Stimulated activated CD4-positive, alpha-beta T cell treated with anti-CD3 and anti-CD28 coated beads, Interleukin-1b, Interleukin-23, amount 100 ng/mL, for 1 hour (primary cell): ENCODE data around the gene MLX.
"Not testable (repeated sequence)": the region's sequence is repeated elsewhere in the genome, so short reads cannot be mapped to it uniquely, and the experiment has no call there.

ENCODE experiments used
- DNase-seq, 2 donors: peaks; one replicate each; pipeline ENCODE4 v3.0.0-alpha.2; 2020; ENCODE audit warnings: low read depth in 2 of 2

MLX gene

DNA sequence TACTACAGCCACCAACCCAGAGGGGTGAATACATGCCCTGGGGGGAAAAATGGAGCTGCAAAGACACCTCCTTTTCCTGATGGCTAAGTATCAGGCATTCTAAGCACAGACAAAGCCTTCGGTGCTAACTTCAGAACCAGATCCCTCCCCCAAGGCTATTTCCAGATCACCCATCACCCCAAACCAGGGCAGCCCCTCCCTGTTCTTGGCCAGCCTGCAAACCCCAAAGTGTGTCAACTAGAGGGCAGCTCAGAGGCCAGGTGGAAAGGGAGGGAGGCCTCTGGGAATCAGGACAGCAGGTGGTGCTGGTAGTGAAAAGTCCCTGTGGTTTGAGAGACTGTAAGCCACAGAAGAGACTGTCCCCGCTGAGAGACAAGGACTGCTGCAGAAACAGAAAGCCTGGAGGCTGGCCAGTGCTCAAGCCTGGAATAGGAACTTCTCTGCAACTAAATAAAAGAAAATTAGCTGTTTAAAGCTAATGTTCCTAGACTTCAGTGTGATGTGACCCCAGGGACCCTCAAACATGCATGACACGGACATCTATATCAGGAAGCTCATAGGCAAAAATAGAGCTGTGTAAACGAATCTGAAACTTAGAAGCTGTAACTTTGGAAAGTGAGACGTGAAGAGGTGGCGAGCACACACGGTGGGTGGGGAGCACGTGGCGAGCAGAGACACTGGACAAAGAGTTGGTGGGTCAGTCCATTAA is 51.7 kb downstream of the MLX start:
- no peak for DNase-seq

DNA sequence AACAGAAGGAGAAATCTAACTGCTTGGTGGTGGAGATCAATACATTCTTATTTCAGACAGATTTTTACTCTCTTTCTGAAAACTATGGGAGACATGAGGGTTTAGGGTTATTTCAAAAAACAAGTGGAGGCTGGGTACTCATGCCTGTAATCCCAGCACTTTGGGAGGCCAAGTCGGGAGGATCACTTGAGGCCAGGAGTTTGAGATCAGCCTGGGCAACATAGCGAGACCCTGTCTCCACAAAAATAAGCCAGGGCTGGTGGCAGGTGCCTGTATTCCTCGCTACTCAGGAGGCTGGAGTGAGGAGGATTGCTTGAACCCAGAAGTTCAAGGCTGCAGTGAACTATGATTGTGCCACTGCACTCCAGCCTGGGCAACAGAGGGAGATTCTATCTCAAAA is 55.1 kb downstream of the MLX start:
- not testable (repeated sequence) for DNase-seq
